Panc1 (cell line): Measurements from ENCODE around the gene IL1F10. TPM values are rescaled to one million over a fixed set of nuclear protein-coding genes. Genes with fewer than 3 reads are reported as not detected.
A peak's percentile ranks its signal among the peaks of the same experiment; 100 is the strongest.

ENCODE experiments used
- ATAC-seq: fragments of 200-7000 bp; cut with Tn5 transposase; 2 replicates; pipeline ENCODE4 v1.9.1; 2020; ENCODE audit warnings: mild to moderate bottlenecking, moderate library complexity
- BruUV-seq: library from RNA; stranded (reverse); fragments of 400-500 nt; replicated peaks from 2 replicates; lab custom pipeline; 2021; lab: Mats Ljungman, UMichigan
- CTCF ChIA-PET: fragments of 300-600 bp; sonication (Branson Sonifier 250); formaldehyde crosslinking; loops from one replicate; lab custom pipeline; 2022; ENCODE audit warnings: antibody characterized with exemption; lab: Charles Lee
- POLR2A ChIA-PET: fragments of 300-600 bp; sonication (Branson Sonifier 250); formaldehyde crosslinking; loops from one replicate; lab custom pipeline; 2022; ENCODE audit warnings: antibody characterized with exemption; lab: Charles Lee
- DNase-seq: peaks from one replicate; pipeline ENCODE4 v3.0.0-alpha.2; 2010; ENCODE audit warnings: low read depth, low spot score
- H3K27ac ChIP-seq: 2 replicates; pipeline ENCODE4 v1.5.1; 2011; ENCODE audit warnings: mild to moderate bottlenecking, low read length, inconsistent platforms
- H3K27me3 ChIP-seq: fragments of 200-500 bp; sonication (Bioruptor generic); 2 replicates; pipeline ENCODE4 v1.6.0; 2014; ENCODE audit warnings: low read length, inconsistent platforms; ENCODE audit not compliant: control insufficient read depth, insufficient read depth
- H3K36me3 ChIP-seq: fragments of 200-500 bp; sonication (Bioruptor generic); 2 replicates; pipeline ENCODE4 v1.5.1; 2014; ENCODE audit warnings: inconsistent platforms, mild to moderate bottlenecking, low read length, moderate library complexity; ENCODE audit not compliant: control insufficient read depth, insufficient read depth
- H3K4me1 ChIP-seq: 2 replicates; pipeline ENCODE4 v1.5.1; 2011; ENCODE audit warnings: inconsistent platforms, mild to moderate bottlenecking, low read length, moderate library complexity; ENCODE audit not compliant: control insufficient read depth, insufficient read depth
- H3K4me3 ChIP-seq, 2 experiments: 2 replicates each; pipeline ENCODE4 v1.5.1; 2011 to 2012; ENCODE audit warnings: low read depth in 2 of 2, low read length in 2 of 2, mild to moderate bottlenecking in 2 of 2, inconsistent platforms in 1 of 2, moderate library complexity in 1 of 2
- H3K9me3 ChIP-seq: fragments of 200-500 bp; sonication (Bioruptor generic); 2 replicates; pipeline ENCODE4 v1.5.1; 2014; ENCODE audit warnings: low read depth, mild to moderate bottlenecking, inconsistent platforms, low read length, moderate library complexity; ENCODE audit not compliant: control insufficient read depth, insufficient read depth
- CTCF ChIP-seq: fragments of 450-650 bp; IDR thresholded peaks from 2 replicates; pipeline ENCODE4 v1.5.1; 2017; ENCODE audit warnings: mild to moderate bottlenecking
- POLR2AphosphoS5 ChIP-seq: IDR thresholded peaks from 2 replicates; pipeline ENCODE4 v1.6.1; 2012; ENCODE audit warnings: mild to moderate bottlenecking, low read depth, low read length, moderate library complexity
- REST ChIP-seq, 2 experiments: IDR thresholded peaks; 2 replicates each; pipeline ENCODE4 v1.6.1; 2011 to 2012; ENCODE audit warnings: low read depth in 2 of 2, control low read depth in 1 of 2, low read length in 1 of 2, mild to moderate bottlenecking in 1 of 2, moderate library complexity in 1 of 2; ENCODE audit not compliant: insufficient read depth in 1 of 2
- SIN3A ChIP-seq: IDR thresholded peaks from 2 replicates; pipeline ENCODE4 v1.6.1; 2012; ENCODE audit warnings: low read depth, mild to moderate bottlenecking, low read length, moderate library complexity, borderline replicate concordance; ENCODE audit not compliant: insufficient read depth
- TCF7L2 ChIP-seq: IDR thresholded peaks from 2 replicates; pipeline ENCODE4 v1.6.1; 2011; ENCODE audit warnings: mild to moderate bottlenecking, low read depth, low read length, inconsistent platforms
- in situ Hi-C: cut with HindIII; loops from 2 replicates; pipeline ENCODE4 v1.10.0; 2016; ENCODE audit warnings: low sequenced_read_pairs, low pct_unique_long_range_greater_than_20kb
- intact Hi-C: fragments of 100-400 bp; cut with micrococcal nuclease; formaldehyde crosslinking; loops from one replicate; pipeline ENCODE4 v1.10.0; 2022; ENCODE audit not compliant: unreplicated experiment
- total RNA-seq: library from RNA; stranded (reverse); gene quantifications from one replicate; pipeline ENCODE4 v1.2.1, GENCODE V29; 2021; ENCODE audit not compliant: unreplicated experiment

The IL1F10 gene
- total RNA-seq, 1 experiment from 2014 or later: not detected

GRCh38 chr2:113039719-113040118 lies 28.1 kb upstream of the IL1F10 start:
- CTCF ChIA-PET: no interaction called here
- intact Hi-C loops (no loop called here), in situ Hi-C loops (no loop called here)
- H3K9me3 ChIP-seq: no peaks in the 10 kb centered on the region
- ATAC-seq: no peak
- no peaks in the 10 kb centered on the region for H3K4me1 ChIP-seq
- DNase-seq: no peak
- H3K4me3 ChIP-seq: no peak overlapping the region
- no peaks in the 10 kb centered on the region for H3K36me3 ChIP-seq
- H3K27me3 ChIP-seq: no peaks in the 10 kb centered on the region
- POLR2A ChIA-PET: no interaction called here
- no TSS peak for BruUV-seq
- no peak overlapping the region for H3K27ac ChIP-seq
- no peak for TF ChIP-seq CTCF
- no peak for TF ChIP-seq REST (IDR thresholded peaks at IDR 0.05; ENCODE audit: insufficient read depth in 1 of 2, low read depth in 2 of 2, low read length in 1 of 2)

DNA sequence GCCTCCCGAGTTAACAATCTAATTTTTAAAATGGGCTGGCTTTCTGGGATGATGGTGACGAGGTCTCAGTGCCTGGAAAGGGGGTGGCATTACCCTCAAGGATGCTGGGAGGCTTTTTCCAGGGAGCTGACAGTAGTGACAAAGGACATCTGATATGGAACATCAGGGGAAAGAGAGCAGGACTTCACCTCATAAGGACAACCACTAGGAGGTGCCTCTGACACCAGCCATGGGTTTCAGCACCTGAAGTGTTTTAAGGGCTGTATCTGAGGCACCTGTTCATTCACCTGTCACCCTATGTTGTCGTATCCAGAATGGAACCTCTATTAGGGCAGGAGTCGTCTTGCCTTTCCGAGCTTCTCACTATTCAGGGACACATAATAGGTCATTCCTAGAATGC lies 25.9 kb upstream of the IL1F10 start:
- no peaks in the 10 kb centered on the region for H3K9me3 ChIP-seq
- no peak overlapping the region for H3K27ac ChIP-seq
- TF ChIP-seq POLR2AphosphoS5 (no peak), TCF7L2 (no peak), SIN3A (no peak), CTCF (peak; percentile 27; the same call in 1 of the 2 replicates), REST (IDR thresholded peaks at IDR 0.05; ENCODE audit: insufficient read depth in 1 of 2, low read depth in 2 of 2, low read length in 1 of 2) (no peak)
- DNase-seq (no peak), ATAC-seq (no peak)
- H3K27me3 ChIP-seq: peaks cover 3% of the 10 kb centered on the region; the same call in 1 of the 2 replicates
- POLR2A ChIA-PET: no interaction called here
- intact Hi-C loops (no loop called here), in situ Hi-C loops (no loop called here)
- BruUV-seq: no TSS peak
- CTCF ChIA-PET: no interaction called here
- H3K4me1 ChIP-seq: no peaks in the 10 kb centered on the region
- H3K36me3 ChIP-seq: no peaks in the 10 kb centered on the region
- no peak overlapping the region for H3K4me3 ChIP-seq
